WTC11 (cell line): ENCODE measurements around the gene INTS6L. TPM values are rescaled to one million over a fixed set of nuclear protein-coding genes. Genes with fewer than 3 reads are reported as not detected.
"Not testable (repeated sequence)": the region's sequence is repeated elsewhere in the genome, so short reads cannot be mapped to it uniquely, and the experiment has no call there.

Source experiments
- ATAC-seq: fragments of 200-7000 bp; cut with Tn5 transposase; 2 replicates; pipeline ENCODE4 v1.10.0; 2021; ENCODE audit warnings: mild to moderate bottlenecking, moderate library complexity
- CTCF ChIA-PET: fragments of 300-600 bp; sonication (Branson Sonifier 250); formaldehyde crosslinking; loops from one replicate; lab custom pipeline; 2021; ENCODE audit warnings: antibody characterized with exemption; lab: Charles Lee
- POLR2A ChIA-PET: fragments of 350-600 bp; sonication (Branson Sonifier 250); formaldehyde crosslinking; loops from one replicate; lab custom pipeline; 2021; ENCODE audit warnings: antibody characterized with exemption; lab: Charles Lee
- DNase-seq: peaks from one replicate; pipeline ENCODE4 v3.0.0; 2021; ENCODE audit warnings: low spot score
- H3K27ac Mint-ChIP-seq: 2 replicates; pipeline ENCODE4 v1.8.0; 2021; ENCODE audit warnings: mixed read lengths
- H3K27me3 Mint-ChIP-seq: 2 replicates; pipeline ENCODE4 v1.8.0; 2021; ENCODE audit warnings: low read depth, mild to moderate bottlenecking, moderate library complexity, mixed read lengths
- H3K36me3 Mint-ChIP-seq: 2 replicates; pipeline ENCODE4 v1.8.0; 2021; ENCODE audit warnings: mixed read lengths
- H3K4me1 Mint-ChIP-seq: 2 replicates; pipeline ENCODE4 v1.8.0; 2022; ENCODE audit warnings: mixed read lengths
- H3K4me3 Mint-ChIP-seq: 2 replicates; pipeline ENCODE4 v1.8.0; 2021; ENCODE audit warnings: mild to moderate bottlenecking, moderate library complexity, mixed read lengths
- H3K9me3 Mint-ChIP-seq: 2 replicates; pipeline ENCODE4 v1.8.0; 2021; ENCODE audit warnings: mixed read lengths
- ATF1 ChIP-seq: sonication (generic); formaldehyde crosslinking; IDR thresholded peaks from 2 replicates; pipeline ENCODE4 v1.8.1; 2023; ENCODE audit warnings: mild to moderate bottlenecking, moderate library complexity, missing genetic modification reagents
- FOXK1 ChIP-seq: sonication (generic); formaldehyde crosslinking; IDR thresholded peaks from 2 replicates; pipeline ENCODE4 v1.8.0; 2022; ENCODE audit warnings: mild to moderate bottlenecking, moderate library complexity, missing genetic modification reagents
- FOXP1 ChIP-seq: sonication (generic); formaldehyde crosslinking; IDR thresholded peaks from 2 replicates; pipeline ENCODE4 v1.8.0; 2022; ENCODE audit warnings: missing genetic modification reagents, mild to moderate bottlenecking, moderate library complexity, borderline replicate concordance
- GTF2I ChIP-seq: fragments of 250-450 bp; sonication (Bioruptor Pico); conservative IDR thresholded peaks from 2 replicates; pipeline ENCODE4 v1.4.0; 2021; ENCODE audit warnings: mild to moderate bottlenecking
- HMGA2 ChIP-seq: fragments of 250-450 bp; sonication (Bioruptor Pico); IDR thresholded peaks from 2 replicates; pipeline ENCODE4 v1.4.0; 2021; ENCODE audit warnings: mild to moderate bottlenecking, moderate library complexity
- IRF2 ChIP-seq: sonication (generic); formaldehyde crosslinking; IDR thresholded peaks from 2 replicates; pipeline ENCODE4 v1.8.0; 2022; ENCODE audit warnings: low read depth, missing genetic modification reagents, borderline replicate concordance
- MYBL2 ChIP-seq: sonication (generic); formaldehyde crosslinking; IDR thresholded peaks from 2 replicates; pipeline ENCODE4 v1.8.1; 2023; ENCODE audit warnings: mild to moderate bottlenecking, moderate library complexity, missing genetic modification reagents
- NFATC4 ChIP-seq: fragments of 250-450 bp; sonication (Bioruptor Pico); IDR thresholded peaks from 2 replicates; pipeline ENCODE4 v1.9.0; 2021; ENCODE audit warnings: mild to moderate bottlenecking
- NFE2L1 ChIP-seq: sonication (generic); formaldehyde crosslinking; IDR thresholded peaks from 2 replicates; pipeline ENCODE4 v1.8.1; 2023; ENCODE audit warnings: missing genetic modification reagents
- NR1H2 ChIP-seq: sonication (generic); formaldehyde crosslinking; IDR thresholded peaks from 2 replicates; pipeline ENCODE4 v1.9.0; 2021; ENCODE audit warnings: mild to moderate bottlenecking, moderate library complexity, missing genetic modification reagents
- OVOL2 ChIP-seq: fragments of 250-450 bp; sonication (Bioruptor Pico); IDR thresholded peaks from 2 replicates; pipeline ENCODE4 v1.9.0; 2021; ENCODE audit warnings: mild to moderate bottlenecking, borderline replicate concordance
- PRRX2 ChIP-seq: fragments of 250-450 bp; sonication (Bioruptor Pico); IDR thresholded peaks from 2 replicates; pipeline ENCODE4 v1.8.0; 2021; ENCODE audit warnings: mild to moderate bottlenecking
- RORB ChIP-seq: fragments of 250-450 bp; sonication (Bioruptor Pico); IDR thresholded peaks from 2 replicates; pipeline ENCODE4 v1.9.0; 2021; ENCODE audit warnings: mild to moderate bottlenecking
- SMAD3 ChIP-seq: sonication (generic); formaldehyde crosslinking; IDR thresholded peaks from 2 replicates; pipeline ENCODE4 v1.8.0; 2022; ENCODE audit warnings: missing genetic modification reagents, mild to moderate bottlenecking, borderline replicate concordance
- SOX15 ChIP-seq: fragments of 250-450 bp; sonication (Bioruptor Pico); IDR thresholded peaks from 2 replicates; pipeline ENCODE4 v1.9.0; 2021; ENCODE audit warnings: mild to moderate bottlenecking
- SP1 ChIP-seq: sonication (generic); formaldehyde crosslinking; conservative IDR thresholded peaks from 2 replicates; pipeline ENCODE4 v1.8.1; 2022; ENCODE audit warnings: missing genetic modification reagents
- ZNF671 ChIP-seq: fragments of 250-450 bp; sonication (Bioruptor Pico); IDR thresholded peaks from 2 replicates; pipeline ENCODE4 v1.8.0; 2021; ENCODE audit warnings: mild to moderate bottlenecking
- total RNA-seq: library from RNA; stranded (reverse); gene quantifications from 3 replicates; pipeline ENCODE4 v1.2.3, GENCODE V29; 2021
- TF ChIP-seq, protein P1 (sequence below): sonication (generic); formaldehyde crosslinking; IDR thresholded peaks from 2 replicates; pipeline ENCODE4 v1.8.0; 2023; ENCODE audit warnings: missing genetic modification reagents, mild to moderate bottlenecking, borderline replicate concordance
- TF ChIP-seq, protein P2 (sequence below): fragments of 250-450 bp; sonication (Bioruptor Pico); IDR thresholded peaks from 2 replicates; pipeline ENCODE4 v2.1.2; 2022; ENCODE audit warnings: mild to moderate bottlenecking, moderate library complexity
- TF ChIP-seq, protein P3 (sequence below): fragments of 250-450 bp; sonication (Bioruptor Pico); IDR thresholded peaks from 2 replicates; pipeline ENCODE4 v1.9.0; 2021; ENCODE audit warnings: moderate library complexity, mild to moderate bottlenecking, inconsistent platforms, borderline replicate concordance
- TF ChIP-seq, protein P4 (sequence below): fragments of 250-450 bp; sonication (Bioruptor Pico); IDR thresholded peaks from 2 replicates; pipeline ENCODE4 v1.8.0; 2021; ENCODE audit warnings: mild to moderate bottlenecking
- TF ChIP-seq, protein P5 (sequence below): sonication (generic); formaldehyde crosslinking; IDR thresholded peaks from 2 replicates; pipeline ENCODE4 v1.8.1; 2023; ENCODE audit warnings: mild to moderate bottlenecking, missing genetic modification reagents, moderate library complexity
- TF ChIP-seq, protein P6 (sequence below): sonication (generic); formaldehyde crosslinking; IDR thresholded peaks from 2 replicates; pipeline ENCODE4 v1.8.1; 2022; ENCODE audit warnings: missing genetic modification reagents, borderline replicate concordance

INTS6L gene
- total RNA-seq, 1 experiment from 2014 or later, result 5.4 TPM

DNA sequence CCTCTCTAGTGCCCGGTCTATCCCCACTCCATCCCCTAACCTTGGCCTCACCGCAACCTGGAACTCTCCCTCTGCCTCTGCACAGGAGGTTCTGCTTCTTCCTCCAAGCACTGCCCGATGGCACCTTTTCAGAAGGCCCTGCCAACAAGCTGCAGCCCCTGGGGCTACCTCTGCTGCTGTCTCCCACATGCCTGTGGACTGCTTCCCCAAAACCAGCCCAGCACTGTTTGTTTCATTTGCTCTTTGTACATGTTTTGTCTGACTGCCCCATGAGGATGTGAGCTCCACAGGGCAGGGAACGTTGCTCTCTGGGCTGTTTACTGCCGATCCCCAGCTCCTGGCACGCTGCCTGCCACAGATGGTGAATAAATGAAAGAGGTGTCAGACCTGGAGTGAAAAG is 85.4 kb downstream of the INTS6L start:
- Mint-ChIP-seq H3K36me3 (no peaks in the 10 kb centered on the region), H3K27me3 (no peaks in the 10 kb centered on the region; the same call in none of the 2 replicates), H3K4me1 (no peaks in the 10 kb centered on the region), H3K4me3 (no peak overlapping the region), H3K9me3 (0 out of 2 replicates have a peak, but pooled peaks cover 4% of the 10 kb centered on the region), H3K27ac (no peak overlapping the region)
- POLR2A ChIA-PET, result no interaction called here
- DNase-seq, result no peak
- TF ChIP-seq NR1H2 (CRISPR knock-in tag) (no peak), ATF1 (CRISPR knock-in tag) (no peak), ZNF671 (CRISPR knock-in tag) (no peak), SMAD3 (CRISPR knock-in tag) (no peak), MYBL2 (no peak), FOXP1 (CRISPR knock-in tag) (no peak), NFATC4 (no peak), OVOL2 (no peak), FOXK1 (no peak), HMGA2 (CRISPR knock-in tag) (no peak), IRF2 (no peak)
- TF ChIP-seq, protein P1, sequence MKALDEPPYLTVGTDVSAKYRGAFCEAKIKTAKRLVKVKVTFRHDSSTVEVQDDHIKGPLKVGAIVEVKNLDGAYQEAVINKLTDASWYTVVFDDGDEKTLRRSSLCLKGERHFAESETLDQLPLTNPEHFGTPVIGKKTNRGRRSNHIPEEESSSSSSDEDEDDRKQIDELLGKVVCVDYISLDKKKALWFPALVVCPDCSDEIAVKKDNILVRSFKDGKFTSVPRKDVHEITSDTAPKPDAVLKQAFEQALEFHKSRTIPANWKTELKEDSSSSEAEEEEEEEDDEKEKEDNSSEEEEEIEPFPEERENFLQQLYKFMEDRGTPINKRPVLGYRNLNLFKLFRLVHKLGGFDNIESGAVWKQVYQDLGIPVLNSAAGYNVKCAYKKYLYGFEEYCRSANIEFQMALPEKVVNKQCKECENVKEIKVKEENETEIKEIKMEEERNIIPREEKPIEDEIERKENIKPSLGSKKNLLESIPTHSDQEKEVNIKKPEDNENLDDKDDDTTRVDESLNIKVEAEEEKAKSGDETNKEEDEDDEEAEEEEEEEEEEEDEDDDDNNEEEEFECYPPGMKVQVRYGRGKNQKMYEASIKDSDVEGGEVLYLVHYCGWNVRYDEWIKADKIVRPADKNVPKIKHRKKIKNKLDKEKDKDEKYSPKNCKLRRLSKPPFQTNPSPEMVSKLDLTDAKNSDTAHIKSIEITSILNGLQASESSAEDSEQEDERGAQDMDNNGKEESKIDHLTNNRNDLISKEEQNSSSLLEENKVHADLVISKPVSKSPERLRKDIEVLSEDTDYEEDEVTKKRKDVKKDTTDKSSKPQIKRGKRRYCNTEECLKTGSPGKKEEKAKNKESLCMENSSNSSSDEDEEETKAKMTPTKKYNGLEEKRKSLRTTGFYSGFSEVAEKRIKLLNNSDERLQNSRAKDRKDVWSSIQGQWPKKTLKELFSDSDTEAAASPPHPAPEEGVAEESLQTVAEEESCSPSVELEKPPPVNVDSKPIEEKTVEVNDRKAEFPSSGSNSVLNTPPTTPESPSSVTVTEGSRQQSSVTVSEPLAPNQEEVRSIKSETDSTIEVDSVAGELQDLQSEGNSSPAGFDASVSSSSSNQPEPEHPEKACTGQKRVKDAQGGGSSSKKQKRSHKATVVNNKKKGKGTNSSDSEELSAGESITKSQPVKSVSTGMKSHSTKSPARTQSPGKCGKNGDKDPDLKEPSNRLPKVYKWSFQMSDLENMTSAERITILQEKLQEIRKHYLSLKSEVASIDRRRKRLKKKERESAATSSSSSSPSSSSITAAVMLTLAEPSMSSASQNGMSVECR (CRISPR knock-in tag), result no peak
- TF ChIP-seq, protein P2, sequence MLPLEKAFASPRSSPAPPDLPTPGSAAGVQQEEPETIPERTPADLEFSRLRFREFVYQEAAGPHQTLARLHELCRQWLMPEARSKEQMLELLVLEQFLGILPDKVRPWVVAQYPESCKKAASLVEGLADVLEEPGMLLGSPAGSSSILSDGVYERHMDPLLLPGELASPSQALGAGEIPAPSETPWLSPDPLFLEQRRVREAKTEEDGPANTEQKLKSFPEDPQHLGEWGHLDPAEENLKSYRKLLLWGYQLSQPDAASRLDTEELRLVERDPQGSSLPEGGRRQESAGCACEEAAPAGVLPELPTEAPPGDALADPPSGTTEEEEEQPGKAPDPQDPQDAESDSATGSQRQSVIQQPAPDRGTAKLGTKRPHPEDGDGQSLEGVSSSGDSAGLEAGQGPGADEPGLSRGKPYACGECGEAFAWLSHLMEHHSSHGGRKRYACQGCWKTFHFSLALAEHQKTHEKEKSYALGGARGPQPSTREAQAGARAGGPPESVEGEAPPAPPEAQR (CRISPR knock-in tag), result no peak
- CTCF ChIA-PET, result no interaction called here
- no peak for ATAC-seq

DNA sequence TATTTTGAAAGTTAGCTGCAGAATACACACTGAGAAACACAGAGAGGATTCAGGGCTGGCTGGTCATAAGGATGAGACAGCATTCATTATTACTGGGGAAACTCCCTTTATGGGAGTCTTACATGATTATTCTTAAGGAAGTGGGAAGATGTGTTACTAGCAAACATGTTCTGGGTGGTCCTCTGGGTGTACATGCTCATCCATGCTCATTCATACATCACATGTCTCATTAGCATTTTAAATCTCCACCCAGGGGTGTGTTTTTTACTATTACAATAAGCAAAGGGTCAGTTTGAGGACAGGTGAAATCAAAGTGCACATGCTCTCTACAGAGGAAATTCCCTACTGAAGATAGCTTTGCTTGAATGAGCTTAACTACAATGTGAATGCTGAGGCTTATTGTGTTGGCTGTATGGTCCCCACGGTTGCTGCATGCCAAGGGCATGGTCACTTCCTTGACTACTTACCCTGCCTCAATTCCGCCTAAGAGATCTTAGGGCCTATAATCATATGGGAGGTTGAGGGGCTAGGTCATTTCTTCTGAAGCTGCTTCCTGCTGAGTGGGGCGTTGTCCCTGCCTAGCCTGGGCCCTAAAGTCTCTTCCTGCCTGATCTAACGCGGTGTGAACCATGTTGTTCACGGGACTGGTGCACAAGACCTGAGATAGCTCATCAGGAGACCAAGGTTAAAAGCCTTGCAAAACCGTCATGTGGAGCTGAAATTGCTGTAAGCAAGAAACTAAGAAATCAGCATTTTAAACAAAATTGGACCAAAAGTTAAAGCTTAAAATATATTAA is 104.1 kb downstream of the INTS6L start:
- H3K27me3 Mint-ChIP-seq, ATAC-seq, H3K4me1 Mint-ChIP-seq, POLR2A ChIA-PET, H3K4me3 Mint-ChIP-seq, H3K27ac Mint-ChIP-seq, H3K9me3 Mint-ChIP-seq, H3K36me3 Mint-ChIP-seq, CTCF ChIA-PET, DNase-seq: not testable (repeated sequence)

DNA sequence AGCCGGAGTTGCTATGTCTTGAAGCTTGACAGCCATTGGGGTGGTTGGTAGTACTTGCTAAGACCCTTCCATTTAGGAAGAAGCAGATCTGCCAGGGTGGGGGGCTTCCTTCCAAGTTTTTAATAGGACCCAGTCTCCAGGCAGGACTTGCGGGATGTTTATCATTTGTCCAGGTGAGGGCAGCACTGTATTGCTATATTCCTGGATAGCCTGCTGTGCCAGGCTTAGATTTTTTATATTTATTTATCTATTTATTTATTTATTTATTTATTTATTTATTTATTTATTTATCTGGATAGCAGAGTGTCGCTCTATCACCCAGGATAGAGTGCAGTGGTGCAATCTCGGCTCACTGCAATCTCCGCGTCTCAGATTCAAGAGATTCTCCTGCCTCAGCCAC is 105.5 kb downstream of the INTS6L start:
- ATAC-seq, result no peak
- Mint-ChIP-seq H3K27me3 (no peaks in the 10 kb centered on the region), H3K9me3 (no peaks in the 10 kb centered on the region), H3K36me3 (no peaks in the 10 kb centered on the region), H3K27ac (no peak overlapping the region), H3K4me1 (no peaks in the 10 kb centered on the region), H3K4me3 (no peak overlapping the region)
- POLR2A ChIA-PET, result no interaction called here
- no peak for DNase-seq
- CTCF ChIA-PET, result interaction anchor here (1.0 kb wide), 1 partner anchor 82 kb away, joined by 5 read pairs; no protein-coding TSS in a partner anchor
- no peak for TF ChIP-seq GTF2I (CRISPR knock-in tag)
- TF ChIP-seq, protein P3, sequence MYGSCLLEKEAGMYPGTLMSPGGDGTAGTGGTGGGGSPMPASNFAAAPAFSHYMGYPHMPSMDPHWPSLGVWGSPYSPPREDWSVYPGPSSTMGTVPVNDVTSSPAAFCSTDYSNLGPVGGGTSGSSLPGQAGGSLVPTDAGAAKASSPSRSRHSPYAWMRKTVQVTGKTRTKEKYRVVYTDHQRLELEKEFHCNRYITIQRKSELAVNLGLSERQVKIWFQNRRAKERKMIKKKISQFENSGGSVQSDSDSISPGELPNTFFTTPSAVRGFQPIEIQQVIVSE (CRISPR knock-in tag), result no peak
- TF ChIP-seq FOXP1 (CRISPR knock-in tag), result no peak
- TF ChIP-seq, protein P4, sequence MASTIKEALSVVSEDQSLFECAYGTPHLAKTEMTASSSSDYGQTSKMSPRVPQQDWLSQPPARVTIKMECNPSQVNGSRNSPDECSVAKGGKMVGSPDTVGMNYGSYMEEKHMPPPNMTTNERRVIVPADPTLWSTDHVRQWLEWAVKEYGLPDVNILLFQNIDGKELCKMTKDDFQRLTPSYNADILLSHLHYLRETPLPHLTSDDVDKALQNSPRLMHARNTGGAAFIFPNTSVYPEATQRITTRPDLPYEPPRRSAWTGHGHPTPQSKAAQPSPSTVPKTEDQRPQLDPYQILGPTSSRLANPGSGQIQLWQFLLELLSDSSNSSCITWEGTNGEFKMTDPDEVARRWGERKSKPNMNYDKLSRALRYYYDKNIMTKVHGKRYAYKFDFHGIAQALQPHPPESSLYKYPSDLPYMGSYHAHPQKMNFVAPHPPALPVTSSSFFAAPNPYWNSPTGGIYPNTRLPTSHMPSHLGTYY (CRISPR knock-in tag), result no peak
- TF ChIP-seq SP1 (CRISPR knock-in tag), result no peak
- no peak for TF ChIP-seq RORB (CRISPR knock-in tag)
- TF ChIP-seq, protein P5, sequence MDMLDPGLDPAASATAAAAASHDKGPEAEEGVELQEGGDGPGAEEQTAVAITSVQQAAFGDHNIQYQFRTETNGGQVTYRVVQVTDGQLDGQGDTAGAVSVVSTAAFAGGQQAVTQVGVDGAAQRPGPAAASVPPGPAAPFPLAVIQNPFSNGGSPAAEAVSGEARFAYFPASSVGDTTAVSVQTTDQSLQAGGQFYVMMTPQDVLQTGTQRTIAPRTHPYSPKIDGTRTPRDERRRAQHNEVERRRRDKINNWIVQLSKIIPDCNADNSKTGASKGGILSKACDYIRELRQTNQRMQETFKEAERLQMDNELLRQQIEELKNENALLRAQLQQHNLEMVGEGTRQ, result no peak
- TF ChIP-seq, protein P6, sequence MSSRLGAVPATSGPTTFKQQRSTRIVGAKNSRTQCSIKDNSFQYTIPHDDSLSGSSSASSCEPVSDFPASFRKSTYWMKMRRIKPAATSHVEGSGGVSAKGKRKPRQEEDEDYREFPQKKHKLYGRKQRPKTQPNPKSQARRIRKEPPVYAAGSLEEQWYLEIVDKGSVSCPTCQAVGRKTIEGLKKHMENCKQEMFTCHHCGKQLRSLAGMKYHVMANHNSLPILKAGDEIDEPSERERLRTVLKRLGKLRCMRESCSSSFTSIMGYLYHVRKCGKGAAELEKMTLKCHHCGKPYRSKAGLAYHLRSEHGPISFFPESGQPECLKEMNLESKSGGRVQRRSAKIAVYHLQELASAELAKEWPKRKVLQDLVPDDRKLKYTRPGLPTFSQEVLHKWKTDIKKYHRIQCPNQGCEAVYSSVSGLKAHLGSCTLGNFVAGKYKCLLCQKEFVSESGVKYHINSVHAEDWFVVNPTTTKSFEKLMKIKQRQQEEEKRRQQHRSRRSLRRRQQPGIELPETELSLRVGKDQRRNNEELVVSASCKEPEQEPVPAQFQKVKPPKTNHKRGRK (CRISPR knock-in tag), result no peak
- no peak for TF ChIP-seq PRRX2 (CRISPR knock-in tag)
- no peak for TF ChIP-seq NFE2L1 (CRISPR knock-in tag)
- no peak for TF ChIP-seq SOX15
